22Rv1 (cell line): Measurements from ENCODE around the gene R3HDM2.

Source experiments
- CTCF ChIP-seq: fragments of 450-650 bp; IDR thresholded peaks from 2 replicates; pipeline ENCODE4 v1.5.1; 2017; ENCODE audit warnings: mild to moderate bottlenecking
- ZFX ChIP-seq: fragments of 450-650 bp; IDR thresholded peaks from 2 replicates; pipeline ENCODE4 v1.6.1; 2017; ENCODE audit warnings: antibody characterized with exemption, borderline replicate concordance

GRCh38 chr12:57232156-57232756 is 198.6 kb downstream of the R3HDM2 start:
- TF ChIP-seq CTCF (no peak), ZFX (no peak)
